Gastroesophageal sphincter (tissue), 4 donors: ENCODE measurements around the gene PYGO1. TPM values are rescaled to one million over a fixed set of nuclear protein-coding genes. Genes with fewer than 3 reads are reported as not detected.

Source experiments
- ATAC-seq: fragments of 150-250 bp; one replicate; pipeline ENCODE4 v1.9.1; 2016; ENCODE audit warnings: mild to moderate bottlenecking, moderate library complexity
- H3K27ac ChIP-seq, 4 donors: fragments of 200-600 bp; sonication (generic) in 3 of 4; 1 replicate in 3 of 4; 2 replicates in 1 of 4; pipeline ENCODE4 v1.5.1; 2016 to 2019
- H3K27me3 ChIP-seq: fragments of 200-600 bp; sonication (generic); one replicate; pipeline ENCODE4 v1.5.1; 2019
- H3K36me3 ChIP-seq, 2 donors: fragments of 200-600 bp; sonication (generic); one replicate each; pipeline ENCODE4 v1.5.1; 2019; ENCODE audit warnings: control low read depth in 1 of 2
- H3K4me1 ChIP-seq, 3 donors: fragments of 200-600 bp; sonication (generic); 1 replicate in 2 of 3; 2 replicates in 1 of 3; pipeline ENCODE4 v1.5.1; 2016 to 2019; ENCODE audit warnings: control low read depth in 2 of 3
- H3K4me3 ChIP-seq, 2 donors: fragments of 200-600 bp; sonication (generic); one replicate each; pipeline ENCODE4 v1.5.1; 2019; ENCODE audit warnings: mild to moderate bottlenecking in 1 of 2, moderate library complexity in 1 of 2
- H3K9me3 ChIP-seq, 3 donors: fragments of 200-600 bp; sonication (generic); one replicate each; pipeline ENCODE4 v1.5.1; 2017 to 2019; ENCODE audit warnings: control low read depth in 2 of 3
- CTCF ChIP-seq, 4 experiments: fragments of 200-600 bp in 2 of 4; fragments of 450-650 bp in 2 of 4; sonication (generic) in 1 of 4; IDR thresholded peaks; one replicate each; pipeline ENCODE4 v1.5.1; 2017 to 2019; ENCODE audit warnings: antibody characterized with exemption in 4 of 4, mild to moderate bottlenecking in 2 of 4, moderate library complexity in 2 of 4
- EP300 ChIP-seq: sonication (generic); formaldehyde crosslinking; IDR thresholded peaks from one replicate; pipeline ENCODE4 v1.6.1; 2017; ENCODE audit warnings: antibody characterized with exemption, mild to moderate bottlenecking
- POLR2A ChIP-seq, 2 donors: fragments of 450-650 bp; IDR thresholded peaks; one replicate each; pipeline ENCODE4 v1.6.1; 2017; ENCODE audit warnings: antibody characterized with exemption in 2 of 2, mild to moderate bottlenecking in 2 of 2, moderate library complexity in 1 of 2
- POLR2AphosphoS5 ChIP-seq: sonication (generic); formaldehyde crosslinking; IDR thresholded peaks from one replicate; pipeline ENCODE4 v1.6.1; 2017; ENCODE audit warnings: antibody characterized with exemption
- whole genome bisulfite sequencing, 2 donors: methylation state at CpG; one replicate each; pipeline ENCODE4 v1.1.5; 2018; ENCODE audit warnings: low coverage in 1 of 2; 5-methylcytosine and 5-hydroxymethylcytosine counted together
- total RNA-seq, 4 donors: library from RNA; depleted of rRNA; stranded (reverse); fragments of >200 nt; gene quantifications; one replicate each; pipeline ENCODE4 v1.1.0, GENCODE V29; 2016

The PYGO1 gene
- total RNA-seq, 4 donors from 2014 or later, result 17.3 to 22.2 (median 20.9) TPM

DNA sequence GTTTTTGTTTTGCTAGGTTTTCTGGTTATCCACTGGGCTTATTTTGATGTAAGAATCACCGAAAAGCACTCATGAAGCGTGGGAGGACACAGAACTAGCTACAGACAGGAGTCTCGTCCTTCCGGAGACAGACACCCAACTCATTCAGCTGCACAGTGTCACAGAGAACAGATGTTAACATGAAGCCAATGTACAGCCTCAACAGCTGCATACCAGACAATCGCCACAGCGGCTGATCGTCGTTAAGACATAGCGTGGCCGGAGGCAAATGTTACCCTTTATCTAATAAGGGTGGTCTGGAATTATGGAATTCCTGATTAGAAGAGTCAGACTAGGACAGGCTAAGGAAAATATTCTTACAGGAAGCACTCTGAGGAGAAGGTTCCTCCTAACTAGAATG lies 1.1 kb upstream of the PYGO1 start:
- no peak for TF ChIP-seq EP300
- no peak for TF ChIP-seq POLR2AphosphoS5
- no peak for TF ChIP-seq CTCF (IDR thresholded peaks at IDR 0.05)
- no peak for TF ChIP-seq POLR2A (IDR thresholded peaks at IDR 0.05)
- Histone ChIP-seq H3K27ac (peak overlapping the region in 2 of 4 donors; percentile 89 to 95), H3K27me3 (no peaks in the 10 kb centered on the region), H3K9me3 (no peaks in the 10 kb centered on the region), H3K36me3 (no peaks in the 10 kb centered on the region), H3K4me1 (peaks cover 0 to 35% (median 3%) of the 10 kb centered on the region in 3 donors), H3K4me3 (peak overlapping the region in 1 of 2 donors; percentile 59)
- WGBS, 2 donors, result 91% methylated on average over 6 of the region's 10 CpGs; no CpG with 5 or more reads in 1 of the 2 donors
- ATAC-seq, result no peak

DNA sequence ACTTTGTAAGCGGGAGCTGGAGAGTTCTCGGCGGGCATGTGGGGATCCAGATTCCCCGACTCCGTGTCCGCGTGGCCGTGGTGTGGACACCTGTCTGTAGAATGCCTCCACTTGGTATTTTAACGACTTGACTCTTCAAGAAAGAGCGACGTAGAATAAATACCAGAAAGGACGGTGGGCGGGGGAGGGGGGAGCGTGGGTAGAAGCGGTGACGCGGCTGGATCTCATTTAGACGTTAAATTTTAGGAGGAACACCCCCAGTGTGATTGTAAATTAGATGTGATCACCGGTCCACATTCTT lies 620 bp upstream of the PYGO1 start:
- Histone ChIP-seq H3K36me3 (no peaks in the 10 kb centered on the region), H3K4me1 (peaks cover 0 to 35% (median 3%) of the 10 kb centered on the region in 3 donors), H3K4me3 (peak overlapping the region; percentile 59 to 92), H3K9me3 (no peaks in the 10 kb centered on the region), H3K27me3 (no peaks in the 10 kb centered on the region), H3K27ac (peak overlapping the region; percentile 57 to 96 (median 92))
- TF ChIP-seq CTCF (IDR thresholded peaks at IDR 0.05) (no peak), EP300 (no peak), POLR2AphosphoS5 (no peak)
- 4 to 5% methylated on average over 4 to 6 of the region's 19 CpGs for WGBS, 2 donors
- ATAC-seq, result no peak

DNA sequence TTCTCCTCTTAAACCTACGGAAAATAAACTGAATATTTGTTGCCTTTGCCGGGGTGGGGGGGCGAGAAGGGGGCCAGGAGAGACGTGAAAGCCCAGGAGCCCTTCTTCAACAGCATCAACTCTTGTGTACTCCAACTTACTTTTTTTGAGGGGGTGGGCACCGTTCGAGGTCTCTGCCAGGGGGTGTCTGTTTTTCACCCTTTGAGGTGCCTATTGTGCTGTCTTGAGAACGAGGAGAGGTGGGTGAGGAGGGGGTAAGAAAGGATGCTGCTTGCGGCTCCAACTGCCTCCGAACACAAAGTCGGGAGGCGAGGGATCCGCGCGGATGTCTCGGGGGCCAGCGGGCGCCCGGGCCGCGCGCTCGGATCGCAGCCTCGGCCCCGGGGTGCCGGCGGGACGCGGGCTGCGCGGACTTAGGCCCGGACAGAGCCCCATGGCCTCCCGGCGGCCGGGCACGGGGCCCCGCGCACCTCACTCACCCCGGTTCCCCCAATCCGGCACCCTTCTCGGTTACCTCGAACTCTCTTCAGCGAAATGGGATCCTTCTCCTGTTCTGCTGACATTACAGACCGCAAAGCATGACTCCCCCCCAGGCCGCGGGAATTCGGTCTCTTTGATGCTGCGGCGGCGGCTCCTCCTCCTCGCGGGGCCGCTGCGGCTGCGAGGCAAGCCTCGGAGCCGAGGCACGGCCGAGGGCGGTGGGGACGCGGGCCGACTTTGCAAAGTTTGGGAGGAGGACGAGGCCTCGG lies 650 bp downstream of the PYGO1 start:
- 7 to 13% methylated on average over 1 to 3 of the region's 65 CpGs for WGBS, 2 donors
- peaks cover 0 to 35% (median 3%) of the 10 kb centered on the region in 3 donors for H3K4me1 ChIP-seq
- TF ChIP-seq POLR2AphosphoS5 (no peak), EP300 (no peak), POLR2A (IDR thresholded peaks at IDR 0.05) (no peak), CTCF (IDR thresholded peaks at IDR 0.05) (no peak)
- H3K27ac ChIP-seq, result peak overlapping the region; percentile 82 to 96 (median 92)
- peak; percentile 53 for ATAC-seq
- H3K27me3 ChIP-seq, result no peaks in the 10 kb centered on the region
- no peaks in the 10 kb centered on the region for H3K36me3 ChIP-seq
- no peaks in the 10 kb centered on the region for H3K9me3 ChIP-seq
- H3K4me3 ChIP-seq, result peak overlapping the region; percentile 59 to 92

GRCh38 chr15:55586808-55587207 lies 1.3 kb downstream of the PYGO1 start:
- no peak overlapping the region for H3K27ac ChIP-seq

More at GRCh38 chr15:55586808-55587207, 1.3 kb downstream of the PYGO1 start:
- Histone ChIP-seq H3K4me3 (peak overlapping the region; percentile 59 to 92), H3K4me1 (peaks cover 0 to 35% (median 3%) of the 10 kb centered on the region in 3 donors), H3K36me3 (no peaks in the 10 kb centered on the region), H3K9me3 (no peaks in the 10 kb centered on the region), H3K27me3 (no peaks in the 10 kb centered on the region)
- WGBS, 2 donors, result 25 to 38% methylated on average over 3 of the region's 3 CpGs
- no peak for ATAC-seq
- TF ChIP-seq POLR2AphosphoS5, result no peak
- TF ChIP-seq EP300, result no peak
- TF ChIP-seq CTCF (IDR thresholded peaks at IDR 0.05), result no peak
- no peak for TF ChIP-seq POLR2A (IDR thresholded peaks at IDR 0.05)
